Stimulated activated CD4-positive, alpha-beta T cell treated with anti-CD3 and anti-CD28 coated beads, Interleukin-15, amount 100 ng/mL, for 1 hour (primary cell): ENCODE results near the gene TPT1.

Experiments used
- DNase-seq, 2 donors: peaks; one replicate each; pipeline ENCODE4 v3.0.0-alpha.2; 2020; ENCODE audit warnings: low read depth in 1 of 2, low spot score in 1 of 2

Gene TPT1

GRCh38 chr13:45335397-45336024 is 5.5 kb downstream of the TPT1 start:
- no peak for DNase-seq

GRCh38 chr13:45333977-45334922 is 6.7 kb downstream of the TPT1 start:
- DNase-seq, result no peak

- DNase-seq, result no peak
Observed at GRCh38 chr13:45333251-45333976, 7.6 kb downstream of the TPT1 start.

- DNase-seq, result no peak
Observed at GRCh38 chr13:45332831-45333219, 8.2 kb downstream of the TPT1 start.

GRCh38 chr13:45332036-45332830 is 8.8 kb downstream of the TPT1 start:
- DNase-seq, result no peak

GRCh38 chr13:45331692-45332035 is 9.3 kb downstream of the TPT1 start:
- no peak for DNase-seq

- no peak for DNase-seq
Observed at GRCh38 chr13:45331123-45331619, 9.8 kb downstream of the TPT1 start.

- DNase-seq, result no peak
Observed at GRCh38 chr13:45328661-45329111, 12.3 kb downstream of the TPT1 start.

GRCh38 chr13:45327253-45327955 is 13.6 kb downstream of the TPT1 start:
- no peak for DNase-seq

- DNase-seq, result no peak
Observed at GRCh38 chr13:45325806-45326205, 15.2 kb downstream of the TPT1 start.

GRCh38 chr13:45320876-45321629 is 19.9 kb downstream of the TPT1 start:
- DNase-seq, result no peak

- no peak for DNase-seq
Observed at GRCh38 chr13:45316996-45317395, 24.0 kb downstream of the TPT1 start.

GRCh38 chr13:45316338-45316737 is 24.6 kb downstream of the TPT1 start:
- DNase-seq, result no peak

GRCh38 chr13:45315520-45316167 is 25.3 kb downstream of the TPT1 start:
- no peak for DNase-seq

- DNase-seq, result no peak
Observed at GRCh38 chr13:45314822-45315221, 26.2 kb downstream of the TPT1 start.

- DNase-seq, result no peak
Observed at GRCh38 chr13:45310341-45311131, 30.4 kb downstream of the TPT1 start.

- no peak for DNase-seq
Observed at GRCh38 chr13:45306966-45307365, 34.0 kb downstream of the TPT1 start.

- no peak for DNase-seq
Observed at GRCh38 chr13:45305079-45305478, 35.9 kb downstream of the TPT1 start.
